HG02588 (cell line): ENCODE results near the gene MAST1.
"Not testable (repeated sequence)": the region's sequence is repeated elsewhere in the genome, so short reads cannot be mapped to it uniquely, and the experiment has no call there.

Experiments used
- ATAC-seq: cut with Tn5 transposase; IDR thresholded peaks from one replicate; pipeline ENCODE4 v1.9.1; 2021; ENCODE audit warnings: mild to moderate bottlenecking, moderate library complexity; ENCODE audit not compliant: unreplicated experiment

The MAST1 gene

GRCh38 chr19:12888006-12888603 is 49.8 kb downstream of the MAST1 start:
- no peak for ATAC-seq

DNA sequence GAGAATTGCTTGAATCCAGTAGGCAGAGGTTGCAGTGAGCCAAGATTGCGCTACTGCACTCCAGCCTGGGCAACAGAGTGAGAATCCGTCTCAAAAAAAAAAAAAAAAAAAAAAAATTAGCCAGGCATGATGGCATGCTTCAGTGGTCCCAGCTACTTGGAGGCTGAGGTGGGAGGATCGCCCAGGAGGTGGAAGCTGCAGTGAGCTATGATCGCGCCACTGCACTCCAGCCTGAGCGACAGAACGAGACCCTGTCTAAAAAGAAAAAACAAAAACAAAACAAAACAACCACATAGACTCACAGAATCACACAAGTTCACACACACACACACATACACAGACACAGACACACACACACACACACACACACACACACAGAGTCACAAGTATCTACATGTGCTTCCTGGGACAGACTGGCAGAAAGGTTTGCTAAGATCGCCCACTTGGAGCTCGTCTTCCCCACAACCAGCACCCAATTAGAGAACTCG is 52.0 kb downstream of the MAST1 start:
- not testable (repeated sequence) for ATAC-seq

DNA sequence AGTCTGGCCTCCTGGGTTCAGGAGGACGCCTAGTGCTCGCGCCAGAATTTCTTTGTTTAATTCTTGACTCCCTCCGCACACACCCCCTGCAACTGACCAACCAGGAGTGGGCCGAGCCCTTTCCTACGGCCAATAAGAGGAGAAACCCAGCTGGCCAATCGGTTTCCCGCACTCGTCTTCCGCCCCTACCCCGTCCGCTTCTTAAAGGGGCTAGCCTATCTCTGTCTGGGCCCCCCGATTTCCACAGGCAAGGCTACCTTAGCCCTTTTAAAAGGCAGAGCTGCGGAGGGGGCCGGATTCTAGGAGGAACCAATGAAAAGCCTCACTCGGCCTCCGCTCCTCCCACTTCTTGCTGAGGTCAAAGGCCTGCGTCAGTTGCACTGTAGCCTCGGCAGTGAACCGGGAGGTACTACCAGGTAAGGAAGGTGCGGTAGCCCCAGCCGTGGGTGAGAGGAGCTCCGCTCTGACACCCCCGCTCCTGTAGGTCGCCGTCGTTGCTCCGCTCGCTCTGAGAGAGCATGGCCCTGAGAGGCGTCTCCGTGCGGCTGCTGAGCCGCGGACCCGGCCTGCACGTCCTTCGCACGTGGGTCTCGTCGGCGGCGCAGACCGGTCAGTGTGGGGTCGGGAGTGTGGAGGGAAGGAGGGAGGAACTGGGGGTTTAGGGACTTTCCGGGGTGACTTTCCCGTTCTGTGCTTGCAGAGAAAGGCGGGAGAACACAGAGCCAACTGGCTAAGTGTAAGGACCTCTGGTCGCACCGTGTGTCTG is 52.7 kb downstream of the MAST1 start, which contains the start of gene GCDH:
Gene GCDH (plus strand): TSS at position 374 of the 766 bp plus-strand sequence. CDS start 145 bp downstream, at position 519.
- ATAC-seq, result peak; percentile 86

- ATAC-seq, result no peak
Measured at GRCh38 chr19:12891553-12892021, 53.3 kb downstream of the MAST1 start.

- no peak for ATAC-seq
Measured at GRCh38 chr19:12893582-12893981, 55.3 kb downstream of the MAST1 start.

GRCh38 chr19:12896460-12896859 is 58.1 kb downstream of the MAST1 start:
- ATAC-seq, result no peak

DNA sequence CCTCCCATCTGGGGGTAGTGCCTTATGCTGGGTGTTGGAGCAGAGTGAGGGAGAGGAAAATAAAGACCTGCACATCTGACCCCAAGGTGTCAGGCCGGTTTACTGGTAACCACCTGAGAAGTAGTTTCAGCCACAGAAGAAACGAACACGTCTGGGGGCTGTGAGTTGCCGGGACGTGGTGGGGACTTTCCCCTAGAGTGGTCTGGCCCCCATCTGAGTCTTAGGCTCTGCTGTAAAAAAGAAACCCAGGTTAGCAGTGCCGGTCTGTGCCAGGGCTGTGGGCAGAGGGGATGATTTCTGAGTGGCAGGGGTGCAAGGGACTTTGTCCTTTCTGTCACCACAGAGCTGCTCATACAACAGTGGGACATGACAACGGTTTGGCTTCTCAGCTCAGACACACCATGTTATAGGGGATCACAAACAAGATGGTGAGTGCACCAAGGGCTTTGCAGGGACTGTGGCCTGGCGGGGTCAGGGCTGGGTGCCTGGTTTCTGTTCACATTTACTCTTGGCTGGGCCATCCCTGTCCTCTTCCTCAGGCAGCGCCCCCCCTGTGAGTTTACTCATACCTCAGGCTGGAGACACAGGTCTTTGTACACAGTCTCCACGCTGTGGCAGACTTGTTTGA is 61.7 kb downstream of the MAST1 start:
- ATAC-seq, result no peak

DNA sequence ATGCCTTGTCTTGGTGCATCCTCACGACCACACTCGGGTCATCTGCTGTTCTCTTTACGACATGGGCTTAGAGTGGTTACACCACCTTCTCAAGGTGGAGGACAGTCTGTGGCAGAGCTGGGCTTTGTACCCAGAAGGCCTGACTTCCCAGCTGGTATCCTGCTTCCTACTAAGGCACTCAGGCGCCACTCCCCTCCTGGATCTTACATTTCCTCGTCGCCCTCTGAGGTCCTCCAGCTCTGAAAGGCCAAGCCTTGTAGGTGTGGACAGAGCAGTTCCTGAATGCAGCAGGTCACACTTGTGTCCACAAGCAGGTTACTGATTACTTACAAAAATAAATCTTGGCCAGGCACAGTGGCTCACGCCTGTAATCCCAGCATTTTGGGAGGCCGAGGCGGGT is 68.9 kb downstream of the MAST1 start:
- no peak for ATAC-seq

DNA sequence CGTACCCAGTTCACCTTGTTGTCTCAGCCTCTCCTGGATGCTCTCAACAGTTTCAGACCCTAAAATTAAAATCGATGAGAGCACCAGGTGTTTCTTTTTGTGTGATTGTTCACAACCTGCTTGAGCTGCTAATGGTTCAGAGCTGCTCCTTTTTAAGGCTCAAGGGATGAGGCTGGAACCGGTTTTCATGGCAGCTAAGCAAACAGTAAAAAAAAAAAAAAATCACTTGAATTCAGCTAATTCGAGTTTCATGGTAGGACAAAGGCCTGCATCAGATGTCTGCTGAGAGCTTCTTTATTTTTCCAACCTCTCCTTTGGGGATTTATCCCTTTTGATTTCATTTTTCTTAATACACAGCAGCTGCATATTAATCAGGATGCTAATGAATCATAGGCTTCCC is 74.3 kb downstream of the MAST1 start:
- ATAC-seq, result no peak

GRCh38 chr19:12913011-12913561 is 74.8 kb downstream of the MAST1 start:
- ATAC-seq, result no peak

GRCh38 chr19:12913851-12914690 is 75.8 kb downstream of the MAST1 start:
- no peak for ATAC-seq

- not testable (repeated sequence) for ATAC-seq
Measured at GRCh38 chr19:12915860-12916259, 77.5 kb downstream of the MAST1 start.

- no peak for ATAC-seq
Measured at GRCh38 chr19:12918253-12918652, 79.9 kb downstream of the MAST1 start.

DNA sequence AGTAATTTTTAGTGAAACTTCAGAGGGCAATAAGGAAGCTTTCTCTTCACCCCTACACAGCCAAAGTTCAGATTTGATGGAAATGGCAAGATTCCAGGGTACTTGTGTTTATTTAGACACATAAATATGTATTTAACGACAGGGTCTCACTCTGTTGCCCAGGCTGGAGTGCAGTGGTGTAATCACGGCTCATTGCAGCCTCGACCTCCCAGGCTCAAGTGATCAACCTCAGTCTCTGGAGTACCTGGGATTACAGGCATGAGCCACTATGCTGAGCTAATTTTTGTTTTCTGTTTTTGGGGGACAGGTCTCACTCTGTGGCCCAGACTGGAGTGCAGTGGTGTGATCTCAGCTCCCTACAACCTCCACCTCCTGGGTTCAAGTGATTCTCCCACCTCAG is 82.7 kb downstream of the MAST1 start:
- no peak for ATAC-seq

DNA sequence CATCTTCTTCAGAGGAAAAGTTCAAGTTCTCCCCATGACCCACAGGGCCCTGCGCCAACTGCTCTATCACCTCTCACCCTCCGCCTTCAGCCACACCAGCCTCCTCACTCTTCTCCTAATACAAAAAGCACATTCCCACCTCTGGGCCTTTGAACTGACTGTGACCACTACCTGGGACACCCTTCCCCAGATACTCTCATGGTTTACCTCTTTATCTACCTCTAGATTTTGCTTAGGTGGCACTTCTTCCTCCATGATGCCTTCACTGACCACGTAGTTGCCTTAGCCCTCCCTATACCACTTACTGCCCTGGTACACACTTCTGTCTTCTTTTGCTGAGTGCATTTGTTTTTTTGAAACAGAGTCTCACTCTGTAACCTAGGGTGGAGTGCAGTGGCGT is 84.6 kb downstream of the MAST1 start:
- no peak for ATAC-seq
